Measurements from ENCODE around the gene RARB. TPM values are rescaled to one million over a fixed set of nuclear protein-coding genes. Genes with fewer than 3 reads are reported as not detected.

Gene RARB
- total and polyA plus RNA-seq, 2 experiments from 2014 or later = 0.14 to 0.42 TPM

GRCh38 chr3:25478211-25478757, 50.2 kb downstream of the RARB start (continued):
- no peak for TF ChIP-seq EZH2 (IDR thresholded peaks at IDR 0.05; ENCODE audit: low read depth, unreplicated experiment)
- TF ChIP-seq ETS1 (IDR thresholded peaks at IDR 0.05) = no peak
- no peak for TF ChIP-seq STAT1 (IDR thresholded peaks at IDR 0.05; ENCODE audit: unreplicated experiment)
- no peak for TF ChIP-seq CREB1 (CRISPR knock-in tag; IDR thresholded peaks at IDR 0.05; ENCODE audit: low read depth)
- no peak for TF ChIP-seq CTCF (conservative IDR thresholded peaks at IDR 0.05; ENCODE audit: low read depth in 2 of 2)
- TF ChIP-seq REST (IDR thresholded peaks at IDR 0.05; ENCODE audit: unreplicated experiment) = no peak
- TF ChIP-seq EZH2phosphoT487 (IDR thresholded peaks at IDR 0.05; ENCODE audit: unreplicated experiment) = no peak

- Histone ChIP-seq H3K27ac (ENCODE audit: low read depth) (no peak overlapping the region), H3K36me3 (ENCODE audit: insufficient read depth) (no peaks in the 10 kb centered on the region), H3K9me2 (ENCODE audit: insufficient read depth) (0 out of 2 replicates have a peak, but pooled peaks cover 3% of the 10 kb centered on the region), H3K79me2 (replicated peaks; ENCODE audit: insufficient read depth) (no peaks in the 10 kb centered on the region), H3K4me1 (ENCODE audit: insufficient read depth) (no peaks in the 10 kb centered on the region; the same call in 1 of the 2 replicates), H3F3A (replicated peaks; ENCODE audit: low read depth) (no peaks in the 10 kb centered on the region), H2AFZ (no peak overlapping the region), H3K4me3 (no peak overlapping the region), H3K4me2 (no peak overlapping the region), H3K27me3 (ENCODE audit: insufficient read depth) (no peaks in the 10 kb centered on the region), H4K20me1 (replicated peaks; ENCODE audit: insufficient read depth) (no peaks in the 10 kb centered on the region)
- ATAC-seq = no peak
- Mint-ChIP-seq H3K36me3 (ENCODE audit: low read depth) (no peaks in the 10 kb centered on the region), H3K27me3 (ENCODE audit: insufficient read depth, low read depth, poor library complexity) (peaks cover 2% of the 10 kb centered on the region), H3K4me1 (peaks cover 5% of the 10 kb centered on the region; the same call in 2 of the 3 replicates), H3K4me3 (no peak overlapping the region), H3K9me3 (no peaks in the 10 kb centered on the region), H3K27ac (no peak overlapping the region)
- DNase-seq (ENCODE audit: low spot score) = no peak
- TF ChIP-seq STAT1 (IDR thresholded peaks at IDR 0.05; ENCODE audit: unreplicated experiment) (no peak), NANOG (IDR thresholded peaks at IDR 0.05; ENCODE audit: borderline replicate concordance) (no peak), REST (IDR thresholded peaks at IDR 0.05; ENCODE audit: unreplicated experiment) (no peak), ZNF331 (CRISPR knock-in tag; IDR thresholded peaks at IDR 0.05; ENCODE audit: low read depth) (no peak), ETS1 (IDR thresholded peaks at IDR 0.05) (no peak), JUNB (IDR thresholded peaks at IDR 0.05; ENCODE audit: unreplicated experiment) (no peak), EZH2phosphoT487 (IDR thresholded peaks at IDR 0.05; ENCODE audit: unreplicated experiment) (no peak), CREB1 (CRISPR knock-in tag; IDR thresholded peaks at IDR 0.05; ENCODE audit: low read depth) (no peak), ZNF114 (CRISPR knock-in tag; IDR thresholded peaks at IDR 0.05) (no peak), POLR2AphosphoS5 (IDR thresholded peaks at IDR 0.05; ENCODE audit: low read depth) (no peak), EZH2 (IDR thresholded peaks at IDR 0.05; ENCODE audit: low read depth, unreplicated experiment) (no peak)
Observed at GRCh38 chr3:25478964-25479726, 51.1 kb downstream of the RARB start.

Data from GM23338 (cell line).